Measurements from ENCODE around the gene MORN1. TPM values are rescaled to one million over a fixed set of nuclear protein-coding genes. Genes with fewer than 3 reads are reported as not detected.

Gene MORN1
- total and polyA plus RNA-seq, 4 donors: 2.3 to 6.9 (median 3.6) TPM

DNA sequence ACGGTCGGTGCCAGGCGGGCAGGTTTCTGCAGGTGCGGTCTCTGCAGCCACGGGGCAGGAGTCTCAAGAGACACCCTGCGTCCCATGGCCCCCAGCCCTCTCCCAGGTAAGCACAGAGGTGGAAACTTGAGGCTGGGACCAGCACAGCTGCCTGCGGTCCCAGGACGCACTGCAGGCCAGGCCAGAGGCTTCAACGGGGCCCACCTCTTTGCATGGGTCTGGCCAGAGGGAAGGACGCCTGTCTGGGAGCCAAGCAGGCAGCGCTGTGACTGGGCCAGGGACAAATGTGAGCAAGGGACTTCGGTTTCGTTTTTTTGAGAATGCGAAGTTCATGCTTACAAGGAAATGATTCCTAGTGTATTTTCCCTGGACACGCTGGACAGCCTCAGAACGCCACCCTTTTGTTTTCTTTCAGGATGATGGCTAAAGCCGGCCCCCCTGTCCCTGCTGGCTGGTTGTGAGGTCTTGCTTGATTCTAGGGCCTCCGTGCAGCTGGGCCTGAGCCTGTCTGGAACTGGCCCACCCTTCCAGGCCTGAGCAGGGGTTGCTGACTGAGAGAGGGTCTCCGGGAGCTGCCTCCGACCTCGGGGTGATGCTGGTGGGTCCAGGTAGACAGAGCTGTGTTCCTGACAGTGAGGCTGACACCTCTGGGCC is 38.3 kb downstream of the MORN1 start:
- no peak overlapping the region for H3K9ac ChIP-seq (ENCODE audit: low read depth in 1 of 2, low read length in 2 of 2)
- no peak overlapping the region for H3K4me3 ChIP-seq (ENCODE audit: low read depth in 1 of 3, low read length in 3 of 3)
- H3K4me1 ChIP-seq (ENCODE audit: control insufficient read depth in 4 of 4, insufficient read depth in 4 of 4, low read length in 3 of 4): no peaks in the 10 kb centered on the region
- H3K36me3 ChIP-seq (ENCODE audit: control insufficient read depth in 4 of 4, insufficient read depth in 3 of 4, low read depth in 1 of 4, low read length in 3 of 4): no peaks in the 10 kb centered on the region
- H3K27ac ChIP-seq (ENCODE audit: low read depth in 1 of 2, low read length in 2 of 2): no peak overlapping the region
- WGBS: 84% methylated on average over 21 of the region's 21 CpGs
- H3K9me3 ChIP-seq (ENCODE audit: control insufficient read depth in 4 of 4, low read length in 3 of 4): no peaks in the 10 kb centered on the region
- TF ChIP-seq HNF4A (conservative IDR thresholded peaks at IDR 0.05) (no peak), TAF1 (conservative IDR thresholded peaks at IDR 0.05) (no peak), FOXA2 (IDR thresholded peaks at IDR 0.05) (no peak), FOXA1 (IDR thresholded peaks at IDR 0.05) (no peak), RXRA (IDR thresholded peaks at IDR 0.05) (no peak), GABPA (IDR thresholded peaks at IDR 0.05 in 1 of 2, conservative IDR thresholded peaks at IDR 0.05 in 1 of 2) (no peak), HNF4G (IDR thresholded peaks at IDR 0.05) (no peak), JUND (IDR thresholded peaks at IDR 0.05) (no peak), SP1 (IDR thresholded peaks at IDR 0.05) (no peak), YY1 (IDR thresholded peaks at IDR 0.05) (no peak), NR2F2 (IDR thresholded peaks at IDR 0.05) (no peak)
- TF ChIP-seq, protein P1, sequence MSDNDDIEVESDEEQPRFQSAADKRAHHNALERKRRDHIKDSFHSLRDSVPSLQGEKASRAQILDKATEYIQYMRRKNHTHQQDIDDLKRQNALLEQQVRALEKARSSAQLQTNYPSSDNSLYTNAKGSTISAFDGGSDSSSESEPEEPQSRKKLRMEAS (IDR thresholded peaks at IDR 0.05): no peak
- TF ChIP-seq, protein P2, sequence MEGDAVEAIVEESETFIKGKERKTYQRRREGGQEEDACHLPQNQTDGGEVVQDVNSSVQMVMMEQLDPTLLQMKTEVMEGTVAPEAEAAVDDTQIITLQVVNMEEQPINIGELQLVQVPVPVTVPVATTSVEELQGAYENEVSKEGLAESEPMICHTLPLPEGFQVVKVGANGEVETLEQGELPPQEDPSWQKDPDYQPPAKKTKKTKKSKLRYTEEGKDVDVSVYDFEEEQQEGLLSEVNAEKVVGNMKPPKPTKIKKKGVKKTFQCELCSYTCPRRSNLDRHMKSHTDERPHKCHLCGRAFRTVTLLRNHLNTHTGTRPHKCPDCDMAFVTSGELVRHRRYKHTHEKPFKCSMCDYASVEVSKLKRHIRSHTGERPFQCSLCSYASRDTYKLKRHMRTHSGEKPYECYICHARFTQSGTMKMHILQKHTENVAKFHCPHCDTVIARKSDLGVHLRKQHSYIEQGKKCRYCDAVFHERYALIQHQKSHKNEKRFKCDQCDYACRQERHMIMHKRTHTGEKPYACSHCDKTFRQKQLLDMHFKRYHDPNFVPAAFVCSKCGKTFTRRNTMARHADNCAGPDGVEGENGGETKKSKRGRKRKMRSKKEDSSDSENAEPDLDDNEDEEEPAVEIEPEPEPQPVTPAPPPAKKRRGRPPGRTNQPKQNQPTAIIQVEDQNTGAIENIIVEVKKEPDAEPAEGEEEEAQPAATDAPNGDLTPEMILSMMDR (IDR thresholded peaks at IDR 0.05; ENCODE audit: low read depth, low read length, missing input control): no peak
- TF ChIP-seq, protein P3, sequence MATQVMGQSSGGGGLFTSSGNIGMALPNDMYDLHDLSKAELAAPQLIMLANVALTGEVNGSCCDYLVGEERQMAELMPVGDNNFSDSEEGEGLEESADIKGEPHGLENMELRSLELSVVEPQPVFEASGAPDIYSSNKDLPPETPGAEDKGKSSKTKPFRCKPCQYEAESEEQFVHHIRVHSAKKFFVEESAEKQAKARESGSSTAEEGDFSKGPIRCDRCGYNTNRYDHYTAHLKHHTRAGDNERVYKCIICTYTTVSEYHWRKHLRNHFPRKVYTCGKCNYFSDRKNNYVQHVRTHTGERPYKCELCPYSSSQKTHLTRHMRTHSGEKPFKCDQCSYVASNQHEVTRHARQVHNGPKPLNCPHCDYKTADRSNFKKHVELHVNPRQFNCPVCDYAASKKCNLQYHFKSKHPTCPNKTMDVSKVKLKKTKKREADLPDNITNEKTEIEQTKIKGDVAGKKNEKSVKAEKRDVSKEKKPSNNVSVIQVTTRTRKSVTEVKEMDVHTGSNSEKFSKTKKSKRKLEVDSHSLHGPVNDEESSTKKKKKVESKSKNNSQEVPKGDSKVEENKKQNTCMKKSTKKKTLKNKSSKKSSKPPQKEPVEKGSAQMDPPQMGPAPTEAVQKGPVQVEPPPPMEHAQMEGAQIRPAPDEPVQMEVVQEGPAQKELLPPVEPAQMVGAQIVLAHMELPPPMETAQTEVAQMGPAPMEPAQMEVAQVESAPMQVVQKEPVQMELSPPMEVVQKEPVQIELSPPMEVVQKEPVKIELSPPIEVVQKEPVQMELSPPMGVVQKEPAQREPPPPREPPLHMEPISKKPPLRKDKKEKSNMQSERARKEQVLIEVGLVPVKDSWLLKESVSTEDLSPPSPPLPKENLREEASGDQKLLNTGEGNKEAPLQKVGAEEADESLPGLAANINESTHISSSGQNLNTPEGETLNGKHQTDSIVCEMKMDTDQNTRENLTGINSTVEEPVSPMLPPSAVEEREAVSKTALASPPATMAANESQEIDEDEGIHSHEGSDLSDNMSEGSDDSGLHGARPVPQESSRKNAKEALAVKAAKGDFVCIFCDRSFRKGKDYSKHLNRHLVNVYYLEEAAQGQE (IDR thresholded peaks at IDR 0.05): no peak
- H3K27me3 ChIP-seq (ENCODE audit: control insufficient read depth in 4 of 4, insufficient read depth in 4 of 4, low read length in 3 of 4): no peaks in the 10 kb centered on the region
- no peak for DNase-seq (ENCODE audit: low spot score)

DNA sequence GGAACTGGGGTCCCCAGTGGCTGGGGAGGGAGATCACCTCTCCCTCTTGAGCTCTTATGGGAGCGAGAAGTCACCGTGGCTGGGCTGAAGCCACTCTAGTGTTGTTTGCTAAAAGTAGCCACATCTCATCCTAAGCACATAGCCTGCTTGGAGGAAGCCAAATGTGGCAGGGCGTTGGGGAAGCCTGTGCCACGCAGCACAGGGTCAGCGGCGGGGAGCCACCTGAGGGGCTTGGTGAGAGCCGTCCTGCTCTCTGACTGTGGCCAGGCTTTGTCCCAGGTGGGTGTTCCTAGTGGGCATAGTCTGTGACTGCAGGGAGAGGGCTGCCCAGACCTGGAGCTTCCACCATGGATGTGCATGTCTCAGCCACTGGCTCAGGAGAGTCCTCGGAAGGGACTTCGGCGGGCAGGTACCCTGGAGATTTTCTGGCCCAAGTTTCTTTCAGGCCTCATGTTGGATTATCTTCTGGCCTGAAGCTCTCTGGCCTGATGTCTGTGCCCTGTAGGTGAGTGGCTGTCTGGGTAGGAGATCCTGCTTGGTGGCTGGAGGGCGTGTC is 38.9 kb downstream of the MORN1 start:
- Histone ChIP-seq H3K27ac (ENCODE audit: low read depth in 1 of 2, low read length in 2 of 2) (no peak overlapping the region), H3K36me3 (ENCODE audit: control insufficient read depth in 4 of 4, insufficient read depth in 3 of 4, low read depth in 1 of 4, low read length in 3 of 4) (no peaks in the 10 kb centered on the region), H3K4me3 (ENCODE audit: low read depth in 1 of 3, low read length in 3 of 3) (no peak overlapping the region), H3K9ac (ENCODE audit: low read depth in 1 of 2, low read length in 2 of 2) (no peak overlapping the region), H3K9me3 (ENCODE audit: control insufficient read depth in 4 of 4, low read length in 3 of 4) (no peaks in the 10 kb centered on the region), H3K4me1 (ENCODE audit: control insufficient read depth in 4 of 4, insufficient read depth in 4 of 4, low read length in 3 of 4) (no peaks in the 10 kb centered on the region), H3K27me3 (ENCODE audit: control insufficient read depth in 4 of 4, insufficient read depth in 4 of 4, low read length in 3 of 4) (no peaks in the 10 kb centered on the region)
- WGBS: 94% methylated on average over 11 of the region's 11 CpGs
- DNase-seq (ENCODE audit: low spot score): no peak
- TF ChIP-seq HNF4A (conservative IDR thresholded peaks at IDR 0.05) (no peak), TAF1 (conservative IDR thresholded peaks at IDR 0.05) (no peak), JUND (IDR thresholded peaks at IDR 0.05) (no peak), FOXA1 (IDR thresholded peaks at IDR 0.05) (no peak), YY1 (IDR thresholded peaks at IDR 0.05) (no peak), EGR1 (IDR thresholded peaks at IDR 0.05; ENCODE audit: low read depth in 2 of 2) (no peak), NR2F2 (IDR thresholded peaks at IDR 0.05) (no peak), RXRA (IDR thresholded peaks at IDR 0.05) (no peak), SP1 (IDR thresholded peaks at IDR 0.05) (no peak), RAD21 (IDR thresholded peaks at IDR 0.05) (no peak), GABPA (IDR thresholded peaks at IDR 0.05 in 1 of 2, conservative IDR thresholded peaks at IDR 0.05 in 1 of 2) (no peak)
- TF ChIP-seq, protein P1 (IDR thresholded peaks at IDR 0.05): no peak
- TF ChIP-seq, protein P4, sequence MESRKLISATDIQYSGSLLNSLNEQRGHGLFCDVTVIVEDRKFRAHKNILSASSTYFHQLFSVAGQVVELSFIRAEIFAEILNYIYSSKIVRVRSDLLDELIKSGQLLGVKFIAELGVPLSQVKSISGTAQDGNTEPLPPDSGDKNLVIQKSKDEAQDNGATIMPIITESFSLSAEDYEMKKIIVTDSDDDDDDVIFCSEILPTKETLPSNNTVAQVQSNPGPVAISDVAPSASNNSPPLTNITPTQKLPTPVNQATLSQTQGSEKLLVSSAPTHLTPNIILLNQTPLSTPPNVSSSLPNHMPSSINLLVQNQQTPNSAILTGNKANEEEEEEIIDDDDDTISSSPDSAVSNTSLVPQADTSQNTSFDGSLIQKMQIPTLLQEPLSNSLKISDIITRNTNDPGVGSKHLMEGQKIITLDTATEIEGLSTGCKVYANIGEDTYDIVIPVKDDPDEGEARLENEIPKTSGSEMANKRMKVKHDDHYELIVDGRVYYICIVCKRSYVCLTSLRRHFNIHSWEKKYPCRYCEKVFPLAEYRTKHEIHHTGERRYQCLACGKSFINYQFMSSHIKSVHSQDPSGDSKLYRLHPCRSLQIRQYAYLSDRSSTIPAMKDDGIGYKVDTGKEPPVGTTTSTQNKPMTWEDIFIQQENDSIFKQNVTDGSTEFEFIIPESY (IDR thresholded peaks at IDR 0.05): no peak
- TF ChIP-seq, protein P3 (IDR thresholded peaks at IDR 0.05): no peak
- TF ChIP-seq, protein P5, sequence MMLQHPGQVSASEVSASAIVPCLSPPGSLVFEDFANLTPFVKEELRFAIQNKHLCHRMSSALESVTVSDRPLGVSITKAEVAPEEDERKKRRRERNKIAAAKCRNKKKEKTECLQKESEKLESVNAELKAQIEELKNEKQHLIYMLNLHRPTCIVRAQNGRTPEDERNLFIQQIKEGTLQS (IDR thresholded peaks at IDR 0.05): no peak

All from liver (tissue), 9 donors.